ENCODE results near the gene RBCK1. TPM values are rescaled to one million over a fixed set of nuclear protein-coding genes. Genes with fewer than 3 reads are reported as not detected.

Gene RBCK1
- total RNA-seq, 2 donors from 2014 or later: 134 to 169 TPM

DNA sequence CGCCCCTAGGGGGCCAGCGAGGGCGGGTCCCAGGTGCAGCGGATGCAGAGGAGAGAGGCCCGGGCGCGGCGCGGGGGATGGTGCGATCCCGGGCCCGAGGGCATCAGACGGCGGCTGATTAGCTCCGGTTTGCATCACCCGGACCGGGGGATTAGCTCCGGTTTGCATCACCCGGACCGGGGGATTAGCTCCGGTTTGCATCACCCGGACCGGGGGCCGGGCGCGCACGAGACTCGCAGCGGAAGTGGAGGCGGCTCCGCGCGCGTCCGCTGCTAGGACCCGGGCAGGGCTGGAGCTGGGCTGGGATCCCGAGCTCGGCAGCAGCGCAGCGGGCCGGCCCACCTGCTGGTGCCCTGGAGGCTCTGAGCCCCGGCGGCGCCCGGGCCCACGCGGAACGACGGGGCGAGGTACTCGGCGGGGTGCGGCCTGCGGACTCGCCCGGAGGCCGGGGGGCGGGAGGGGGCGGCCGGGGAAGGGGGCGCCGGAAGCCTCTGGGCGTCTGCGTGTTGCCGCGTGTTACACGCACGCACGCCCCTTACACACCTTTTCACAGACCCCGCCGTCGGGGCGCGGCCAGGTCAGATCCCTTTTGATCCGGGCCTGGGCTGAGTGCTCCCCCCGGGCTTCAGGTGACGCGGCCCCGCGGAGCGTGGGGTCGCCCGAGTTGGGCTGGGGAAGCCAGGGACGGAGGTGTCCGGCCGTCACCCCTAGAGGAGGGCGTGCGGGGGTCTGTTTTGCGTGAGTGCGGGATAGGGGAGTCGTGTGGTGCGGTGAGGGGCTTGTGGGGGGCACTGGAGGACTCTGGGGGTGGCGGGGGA, 27.1 kb upstream of the RBCK1 start:
- TF ChIP-seq, protein P1, sequence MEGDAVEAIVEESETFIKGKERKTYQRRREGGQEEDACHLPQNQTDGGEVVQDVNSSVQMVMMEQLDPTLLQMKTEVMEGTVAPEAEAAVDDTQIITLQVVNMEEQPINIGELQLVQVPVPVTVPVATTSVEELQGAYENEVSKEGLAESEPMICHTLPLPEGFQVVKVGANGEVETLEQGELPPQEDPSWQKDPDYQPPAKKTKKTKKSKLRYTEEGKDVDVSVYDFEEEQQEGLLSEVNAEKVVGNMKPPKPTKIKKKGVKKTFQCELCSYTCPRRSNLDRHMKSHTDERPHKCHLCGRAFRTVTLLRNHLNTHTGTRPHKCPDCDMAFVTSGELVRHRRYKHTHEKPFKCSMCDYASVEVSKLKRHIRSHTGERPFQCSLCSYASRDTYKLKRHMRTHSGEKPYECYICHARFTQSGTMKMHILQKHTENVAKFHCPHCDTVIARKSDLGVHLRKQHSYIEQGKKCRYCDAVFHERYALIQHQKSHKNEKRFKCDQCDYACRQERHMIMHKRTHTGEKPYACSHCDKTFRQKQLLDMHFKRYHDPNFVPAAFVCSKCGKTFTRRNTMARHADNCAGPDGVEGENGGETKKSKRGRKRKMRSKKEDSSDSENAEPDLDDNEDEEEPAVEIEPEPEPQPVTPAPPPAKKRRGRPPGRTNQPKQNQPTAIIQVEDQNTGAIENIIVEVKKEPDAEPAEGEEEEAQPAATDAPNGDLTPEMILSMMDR (IDR thresholded peaks at IDR 0.05): no peak
- intact Hi-C loops (cut with DNase I): no loop called here
- H3K9ac ChIP-seq (ENCODE audit: low read depth in 2 of 2, low read length in 2 of 2): peak overlapping the region; percentile 51 to 56

DNA sequence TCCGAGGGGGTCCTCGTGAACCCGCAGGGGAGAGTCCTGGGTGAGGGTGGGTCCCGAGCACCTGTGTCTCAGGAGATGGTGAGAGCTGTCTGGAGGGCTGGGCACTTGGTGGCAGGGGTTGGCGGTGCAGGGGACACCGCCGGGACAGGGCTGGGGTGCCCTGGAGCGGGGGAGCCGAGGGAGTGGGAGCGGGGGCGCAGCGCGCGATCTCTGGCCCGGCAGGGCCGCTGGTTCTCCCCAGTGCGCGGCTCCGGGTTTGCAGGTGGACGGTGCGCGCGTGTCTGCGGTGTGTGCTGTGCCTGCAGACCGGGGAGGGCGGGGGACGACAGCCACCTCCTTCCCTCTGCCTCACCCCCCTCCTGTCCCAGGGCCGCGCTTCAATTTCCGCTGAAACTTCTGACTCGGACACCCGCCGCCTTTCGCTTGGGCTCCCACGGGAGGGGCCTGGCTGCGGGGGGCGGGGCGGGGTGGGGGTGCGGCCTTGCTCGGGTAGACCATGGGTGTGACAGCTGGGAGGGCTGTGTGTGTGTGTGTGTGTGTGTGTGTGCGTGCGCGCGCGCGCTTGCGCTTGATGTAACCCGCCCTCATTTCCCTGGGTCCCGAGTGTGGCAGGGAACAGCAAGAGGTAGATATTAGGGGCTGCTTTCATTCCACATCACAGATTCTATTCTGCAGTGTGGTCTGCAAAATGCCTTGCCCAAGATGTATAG, 26.4 kb upstream of the RBCK1 start:
- Histone ChIP-seq H3K9me3 (no peaks in the 10 kb centered on the region), H3K36me3 (no peaks in the 10 kb centered on the region), H3K9ac (ENCODE audit: low read depth in 2 of 2, low read length in 2 of 2) (peak overlapping the region; percentile 50 to 58), H3K4me1 (peaks cover 3% of the 10 kb centered on the region), H3K4me3 (peak overlapping the region; percentile 54), H3K27ac (peak overlapping the region; percentile 83), H3K27me3 (no peaks in the 10 kb centered on the region)
- intact Hi-C loops (cut with DNase I): no loop called here
- TF ChIP-seq, protein P1 (IDR thresholded peaks at IDR 0.05): no peak
- peak; percentile 88 for DNase-seq

More for the DNA sequence above, 27.1 kb upstream of the RBCK1 start:
- DNase-seq: peak; percentile 58
- Histone ChIP-seq H3K27ac (peak overlapping the region; percentile 83), H3K4me1 (peaks cover 3% of the 10 kb centered on the region), H3K36me3 (no peaks in the 10 kb centered on the region), H3K27me3 (no peaks in the 10 kb centered on the region), H3K9me3 (no peaks in the 10 kb centered on the region), H3K4me3 (peak overlapping the region; percentile 54)

DNA sequence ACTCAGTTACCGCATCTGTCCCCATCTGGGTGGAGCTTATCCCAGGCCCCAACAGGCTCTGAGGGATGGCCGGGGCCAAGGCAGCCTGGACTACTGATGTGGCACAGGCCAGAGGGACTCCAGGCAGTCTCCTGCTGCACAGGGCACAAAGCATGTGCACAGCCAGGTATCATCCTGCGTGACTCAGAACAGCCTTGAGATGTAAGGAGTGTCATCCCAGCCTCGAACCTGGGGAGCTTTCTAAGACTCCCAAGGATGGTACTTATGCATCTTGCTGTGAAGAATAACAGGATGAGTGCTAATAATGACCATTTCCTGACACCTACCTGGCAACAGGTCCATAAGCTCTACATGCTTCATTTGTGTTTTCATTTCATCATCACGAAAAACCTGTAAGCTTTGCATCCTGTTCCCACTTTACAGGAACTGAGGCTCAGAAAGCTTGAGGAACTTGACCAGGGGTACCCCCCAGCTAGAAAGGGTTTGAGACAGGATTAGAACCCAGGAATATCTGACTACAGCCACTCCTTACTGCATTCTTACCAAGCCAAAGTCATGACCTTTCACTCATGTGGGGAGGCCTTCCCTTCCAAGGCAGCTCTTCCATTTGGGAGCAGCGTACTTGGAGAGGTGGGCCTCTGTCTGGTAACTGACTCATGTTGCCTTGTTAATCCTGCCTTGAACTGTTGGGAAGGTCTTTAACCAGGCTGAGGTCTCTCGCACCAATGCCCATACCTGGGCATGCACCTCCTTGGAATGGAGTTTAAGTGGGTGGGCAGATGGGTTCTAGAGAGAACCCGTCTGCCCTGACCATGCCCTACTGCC, 25.6 kb upstream of the RBCK1 start:
- Histone ChIP-seq H3K27me3 (no peaks in the 10 kb centered on the region), H3K4me1 (peaks cover 3% of the 10 kb centered on the region), H3K9me3 (no peaks in the 10 kb centered on the region), H3K36me3 (no peaks in the 10 kb centered on the region), H3K27ac (peak overlapping the region; percentile 83), H3K4me3 (no peak overlapping the region), H3K9ac (ENCODE audit: low read depth in 2 of 2, low read length in 2 of 2) (peak overlapping the region in 1 of 2 donors; percentile 58)
- DNase-seq: no peak
- intact Hi-C loops (cut with DNase I): no loop called here
- TF ChIP-seq, protein P1 (IDR thresholded peaks at IDR 0.05): no peak

DNA sequence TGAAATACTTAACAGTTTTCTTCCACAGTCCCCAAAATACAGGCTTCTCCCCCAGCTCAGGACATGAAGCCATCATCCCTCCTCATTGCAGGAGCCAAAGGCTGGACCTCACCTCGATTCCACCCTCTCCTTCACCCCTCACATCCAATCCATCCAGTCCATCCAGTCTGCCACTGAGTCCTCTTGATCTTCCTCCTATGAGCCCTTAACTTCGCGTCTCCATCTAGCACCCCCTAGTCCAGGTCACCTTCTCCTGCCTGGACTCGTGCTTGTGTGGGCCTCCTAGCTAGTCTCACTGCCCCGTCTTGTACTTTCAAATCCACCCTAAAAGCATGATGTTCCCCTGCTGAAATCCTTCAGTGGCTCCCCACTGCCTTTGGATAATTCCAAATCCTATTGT, 24.2 kb upstream of the RBCK1 start:
- Histone ChIP-seq H3K4me1 (peaks cover 3% of the 10 kb centered on the region), H3K9me3 (no peaks in the 10 kb centered on the region), H3K36me3 (no peaks in the 10 kb centered on the region), H3K27ac (no peak overlapping the region), H3K9ac (ENCODE audit: low read depth in 2 of 2, low read length in 2 of 2) (no peak overlapping the region), H3K27me3 (no peaks in the 10 kb centered on the region), H3K4me3 (no peak overlapping the region)
- TF ChIP-seq, protein P1 (IDR thresholded peaks at IDR 0.05): no peak
- DNase-seq: no peak
- intact Hi-C loops (cut with DNase I): no loop called here

DNA sequence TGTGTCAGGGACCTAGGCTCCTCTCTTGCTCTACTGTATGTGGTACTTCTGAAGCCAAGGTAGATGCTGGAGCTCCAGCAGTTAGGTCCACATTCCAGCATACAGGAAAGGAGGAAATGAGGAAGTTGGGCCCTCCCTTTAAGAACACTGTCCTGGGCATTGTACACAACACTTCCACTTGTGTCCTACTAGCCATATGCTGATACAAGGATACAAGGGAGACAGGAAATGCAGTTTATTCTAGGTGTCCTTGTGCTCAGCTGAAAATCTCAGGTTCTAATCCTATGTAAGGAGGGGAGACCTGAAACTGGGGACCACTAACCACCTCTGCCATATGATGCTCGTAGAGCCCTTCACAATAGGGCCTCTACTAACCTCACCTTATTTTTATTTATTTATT, 23.4 kb upstream of the RBCK1 start:
- TF ChIP-seq, protein P1 (IDR thresholded peaks at IDR 0.05): no peak
- H3K36me3 ChIP-seq: peaks cover under 1% of the 10 kb centered on the region
- peak overlapping the region; percentile 30 for H3K27ac ChIP-seq
- H3K27me3 ChIP-seq: no peaks in the 10 kb centered on the region
- no peak for DNase-seq
- no peak overlapping the region for H3K9ac ChIP-seq (ENCODE audit: low read depth in 2 of 2, low read length in 2 of 2)
- H3K4me3 ChIP-seq: no peak overlapping the region
- intact Hi-C loops (cut with DNase I): no loop called here
- no peaks in the 10 kb centered on the region for H3K9me3 ChIP-seq
- peaks cover 3% of the 10 kb centered on the region for H3K4me1 ChIP-seq

Data from colonic mucosa (tissue), 4 donors.